Duodenal mucosa (tissue), 2 donors: ENCODE data around the gene CPA5.

Experiments
- H3K27ac ChIP-seq: one replicate; pipeline ENCODE4 v1.7.0; 2013; ENCODE audit warnings: low read depth, low read length
- H3K27me3 ChIP-seq, 2 donors: one replicate each; pipeline ENCODE4 v1.7.0; 2013; ENCODE audit warnings: low read length in 2 of 2, control low read depth in 1 of 2; ENCODE audit not compliant: insufficient read depth in 2 of 2, control insufficient read depth in 1 of 2
- H3K36me3 ChIP-seq, 2 donors: one replicate each; pipeline ENCODE4 v1.7.0; 2013; ENCODE audit warnings: low read length in 2 of 2, control low read depth in 1 of 2; ENCODE audit not compliant: insufficient read depth in 2 of 2, control insufficient read depth in 1 of 2
- H3K4me1 ChIP-seq, 2 donors: one replicate each; pipeline ENCODE4 v1.7.0; 2013; ENCODE audit warnings: low read length in 2 of 2, control low read depth in 1 of 2; ENCODE audit not compliant: insufficient read depth in 2 of 2, control insufficient read depth in 1 of 2
- H3K4me3 ChIP-seq, 2 donors: one replicate each; pipeline ENCODE4 v1.7.0; 2013; ENCODE audit warnings: low read length in 2 of 2, low read depth in 1 of 2
- H3K9ac ChIP-seq, 2 donors: one replicate each; pipeline ENCODE4 v1.7.0; 2013; ENCODE audit warnings: low read length in 2 of 2, low read depth in 1 of 2
- H3K9me3 ChIP-seq, 2 donors: one replicate each; pipeline ENCODE4 v1.7.0; 2013; ENCODE audit warnings: low read length in 2 of 2, control low read depth in 1 of 2; ENCODE audit not compliant: control insufficient read depth in 1 of 2

CPA5 gene

GRCh38 chr7:130359276-130359857, 14.8 kb downstream of the CPA5 start:
- H3K9ac ChIP-seq = no peak overlapping the region
- no peak overlapping the region for H3K27ac ChIP-seq
- H3K36me3 ChIP-seq = no peaks in the 10 kb centered on the region
- H3K4me1 ChIP-seq = peaks cover 0 to 7% of the 10 kb centered on the region in 2 donors
- H3K9me3 ChIP-seq = peaks cover 3 to 4% of the 10 kb centered on the region in 2 donors
- H3K27me3 ChIP-seq = no peaks in the 10 kb centered on the region
- H3K4me3 ChIP-seq = no peak overlapping the region

GRCh38 chr7:130360518-130360917, 15.9 kb downstream of the CPA5 start:
- no peaks in the 10 kb centered on the region for H3K36me3 ChIP-seq
- no peak overlapping the region for H3K4me3 ChIP-seq
- H3K9me3 ChIP-seq = peaks cover 3 to 4% of the 10 kb centered on the region in 2 donors
- H3K9ac ChIP-seq = no peak overlapping the region
- peaks cover 0 to 18% of the 10 kb centered on the region in 2 donors for H3K4me1 ChIP-seq
- H3K27ac ChIP-seq = no peak overlapping the region
- H3K27me3 ChIP-seq = no peaks in the 10 kb centered on the region

- no peak overlapping the region for H3K27ac ChIP-seq
- no peak overlapping the region for H3K4me3 ChIP-seq
- H3K9me3 ChIP-seq = peaks cover 3 to 4% of the 10 kb centered on the region in 2 donors
- H3K27me3 ChIP-seq = no peaks in the 10 kb centered on the region
- H3K9ac ChIP-seq = no peak overlapping the region
- peaks cover 0 to 16% of the 10 kb centered on the region in 2 donors for H3K4me1 ChIP-seq
- no peaks in the 10 kb centered on the region for H3K36me3 ChIP-seq
Measured at GRCh38 chr7:130361681-130362080, 17.1 kb downstream of the CPA5 start.

DNA sequence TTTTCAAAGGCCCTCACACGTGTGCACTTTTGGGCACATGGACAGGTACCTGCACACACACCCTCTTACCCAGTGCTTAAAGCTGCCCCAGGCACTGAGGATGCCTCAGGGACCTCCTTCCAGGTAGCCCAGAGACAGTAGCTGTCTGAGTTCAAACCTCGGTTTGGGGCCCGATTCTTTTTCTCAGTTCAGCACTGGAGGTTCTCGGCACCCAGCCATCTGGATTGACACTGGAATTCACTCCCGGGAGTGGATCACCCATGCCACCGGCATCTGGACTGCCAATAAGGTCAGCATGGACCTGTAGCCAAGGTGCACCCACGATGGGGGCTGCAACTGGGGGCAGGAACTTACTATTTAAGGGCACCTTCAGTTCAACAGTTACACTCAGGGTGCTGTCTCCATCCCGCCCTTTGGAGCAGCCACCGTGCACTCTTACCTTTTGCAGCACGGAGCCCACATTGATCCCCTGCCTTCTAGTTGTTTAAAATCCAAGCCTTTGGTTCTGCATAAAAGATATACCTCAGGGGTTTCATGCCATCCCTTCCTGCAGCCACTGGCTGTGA, 17.7 kb downstream of the CPA5 start:
- Histone ChIP-seq H3K9ac (no peak overlapping the region), H3K27me3 (no peaks in the 10 kb centered on the region), H3K27ac (no peak overlapping the region), H3K4me3 (no peak overlapping the region), H3K4me1 (peaks cover 0 to 14% of the 10 kb centered on the region in 2 donors), H3K36me3 (no peaks in the 10 kb centered on the region), H3K9me3 (peaks cover 3 to 4% of the 10 kb centered on the region in 2 donors)

GRCh38 chr7:130363026-130363847, 18.6 kb downstream of the CPA5 start:
- H3K27me3 ChIP-seq = no peaks in the 10 kb centered on the region
- H3K36me3 ChIP-seq = no peaks in the 10 kb centered on the region
- peaks cover 0 to 14% of the 10 kb centered on the region in 2 donors for H3K4me1 ChIP-seq
- no peak overlapping the region for H3K4me3 ChIP-seq
- no peak overlapping the region for H3K9ac ChIP-seq
- H3K9me3 ChIP-seq = peaks cover 3 to 4% of the 10 kb centered on the region in 2 donors
- no peak overlapping the region for H3K27ac ChIP-seq

GRCh38 chr7:130364451-130364850, 19.8 kb downstream of the CPA5 start:
- Histone ChIP-seq H3K4me3 (no peak overlapping the region), H3K27ac (no peak overlapping the region), H3K27me3 (no peaks in the 10 kb centered on the region), H3K9ac (no peak overlapping the region), H3K36me3 (no peaks in the 10 kb centered on the region), H3K4me1 (peaks cover 0 to 14% of the 10 kb centered on the region in 2 donors), H3K9me3 (peaks cover under 1 to 3% of the 10 kb centered on the region in 2 donors)

DNA sequence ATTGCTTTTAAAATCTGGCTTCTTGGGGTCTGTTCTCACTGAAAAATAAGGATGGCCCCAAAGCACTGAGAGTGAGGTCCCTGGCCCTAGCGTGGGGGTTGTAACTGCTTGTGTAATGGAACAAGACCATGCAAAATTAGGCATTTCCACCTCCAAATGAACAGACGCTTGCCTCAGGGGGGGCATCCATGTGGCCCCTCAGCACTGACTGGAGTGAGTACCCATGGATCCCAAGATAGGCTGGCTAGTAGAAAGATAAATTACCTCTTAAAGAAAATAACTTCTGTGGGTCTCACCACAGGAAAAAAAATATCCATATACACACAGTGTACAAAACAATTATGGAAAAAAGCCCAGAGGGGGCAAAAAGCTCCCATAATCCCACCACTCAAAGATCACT, 20.5 kb downstream of the CPA5 start:
- Histone ChIP-seq H3K4me3 (no peak overlapping the region), H3K36me3 (no peaks in the 10 kb centered on the region), H3K9me3 (peaks cover 0 to 3% of the 10 kb centered on the region in 2 donors), H3K4me1 (peaks cover 0 to 14% of the 10 kb centered on the region in 2 donors), H3K9ac (no peak overlapping the region), H3K27ac (no peak overlapping the region), H3K27me3 (no peaks in the 10 kb centered on the region)

DNA sequence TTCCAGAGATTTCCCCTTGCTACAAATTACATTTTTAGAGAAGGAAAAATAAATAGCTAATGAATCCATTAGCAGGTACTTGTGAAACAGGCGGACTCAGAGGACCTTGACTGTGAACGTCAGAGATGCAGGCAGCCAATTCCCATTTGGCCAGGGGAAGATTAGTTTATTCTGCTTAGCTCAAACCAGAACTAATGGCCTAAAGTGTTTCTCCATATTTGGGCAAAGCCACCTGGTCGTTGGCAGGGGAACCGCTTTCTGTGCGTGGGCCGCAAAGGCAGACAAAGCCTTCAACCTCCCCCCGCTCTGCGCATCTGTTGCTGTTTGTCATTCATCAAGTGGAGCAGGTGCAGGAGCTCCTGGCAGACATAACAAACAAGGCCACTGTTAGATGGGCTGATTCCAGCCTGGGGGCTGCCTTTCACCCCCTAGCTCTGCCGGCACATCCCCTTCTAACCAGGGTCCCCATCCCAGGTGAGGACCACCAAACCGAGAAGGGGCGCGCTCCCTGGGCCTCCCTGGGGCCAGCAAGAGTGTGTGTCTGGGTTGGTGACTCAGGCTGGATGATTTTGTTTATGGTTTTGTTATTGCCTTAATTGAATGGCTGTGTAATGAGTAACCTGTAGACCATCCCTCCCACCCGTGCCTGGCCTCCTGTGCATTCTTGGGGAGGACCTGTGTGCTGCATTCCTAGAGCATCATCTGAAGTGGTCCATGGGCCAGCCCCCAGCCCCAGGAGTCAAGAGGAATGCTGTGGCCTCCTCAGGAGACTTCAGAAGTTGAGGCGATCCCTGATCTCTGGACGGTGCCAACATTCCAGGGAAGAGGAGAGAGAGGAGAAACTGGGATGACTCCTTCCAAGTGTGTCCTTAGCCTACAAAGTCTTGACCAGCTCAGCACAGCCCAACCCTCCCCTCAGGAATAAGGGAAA, 21.2 kb downstream of the CPA5 start:
- H3K4me3 ChIP-seq = no peak overlapping the region
- H3K36me3 ChIP-seq = no peaks in the 10 kb centered on the region
- no peak overlapping the region for H3K9ac ChIP-seq
- peaks cover 0 to 14% of the 10 kb centered on the region in 2 donors for H3K4me1 ChIP-seq
- H3K27me3 ChIP-seq = no peaks in the 10 kb centered on the region
- H3K27ac ChIP-seq = no peak overlapping the region
- no peaks in the 10 kb centered on the region for H3K9me3 ChIP-seq

DNA sequence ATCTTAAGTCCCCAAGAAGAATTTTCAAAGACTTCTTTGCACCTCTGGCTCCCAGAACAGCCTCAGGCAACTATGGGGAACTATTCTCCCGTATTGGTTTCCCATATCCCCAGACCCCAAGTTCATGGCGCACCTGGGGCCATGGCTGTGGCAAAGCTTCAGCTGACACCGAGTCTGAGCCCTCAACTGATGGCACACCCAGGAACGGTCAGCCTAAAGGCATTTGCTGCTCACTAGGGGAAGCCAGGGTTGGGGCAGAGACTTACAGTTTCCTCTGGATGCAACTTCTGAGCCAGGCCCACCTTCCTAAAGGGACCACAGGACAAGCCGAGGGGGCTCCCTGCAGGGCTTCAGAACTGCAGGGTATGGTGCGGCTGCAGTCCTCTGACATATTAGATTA, 21.9 kb downstream of the CPA5 start:
- Histone ChIP-seq H3K9ac (no peak overlapping the region), H3K4me1 (peaks cover 0 to 14% of the 10 kb centered on the region in 2 donors), H3K9me3 (no peaks in the 10 kb centered on the region), H3K27ac (no peak overlapping the region), H3K27me3 (no peaks in the 10 kb centered on the region), H3K36me3 (no peaks in the 10 kb centered on the region), H3K4me3 (no peak overlapping the region)
